ENCODE results near the gene POPDC2.

The POPDC2 gene

DNA sequence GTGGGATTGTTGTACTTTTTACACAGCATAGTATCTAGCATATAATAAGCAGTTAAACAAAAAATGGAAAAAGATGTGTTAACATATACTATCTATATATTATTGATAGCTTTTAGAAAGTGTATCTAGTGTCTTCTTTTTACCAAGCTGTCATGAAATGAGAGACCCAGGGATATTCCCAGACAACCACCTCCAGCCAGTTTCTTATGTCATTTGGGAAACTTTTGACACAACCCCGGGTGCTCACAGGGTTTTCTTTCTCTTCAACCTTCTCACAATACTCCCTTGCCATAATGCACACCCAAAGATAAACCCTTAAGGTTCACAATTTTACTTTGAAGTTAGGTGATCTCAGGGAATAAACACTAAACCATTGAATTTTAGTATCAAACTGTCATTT is 67.5 kb downstream of the POPDC2 start:
- no peak for DNase-seq (ENCODE audit: low spot score)
- TF ChIP-seq, protein P1, sequence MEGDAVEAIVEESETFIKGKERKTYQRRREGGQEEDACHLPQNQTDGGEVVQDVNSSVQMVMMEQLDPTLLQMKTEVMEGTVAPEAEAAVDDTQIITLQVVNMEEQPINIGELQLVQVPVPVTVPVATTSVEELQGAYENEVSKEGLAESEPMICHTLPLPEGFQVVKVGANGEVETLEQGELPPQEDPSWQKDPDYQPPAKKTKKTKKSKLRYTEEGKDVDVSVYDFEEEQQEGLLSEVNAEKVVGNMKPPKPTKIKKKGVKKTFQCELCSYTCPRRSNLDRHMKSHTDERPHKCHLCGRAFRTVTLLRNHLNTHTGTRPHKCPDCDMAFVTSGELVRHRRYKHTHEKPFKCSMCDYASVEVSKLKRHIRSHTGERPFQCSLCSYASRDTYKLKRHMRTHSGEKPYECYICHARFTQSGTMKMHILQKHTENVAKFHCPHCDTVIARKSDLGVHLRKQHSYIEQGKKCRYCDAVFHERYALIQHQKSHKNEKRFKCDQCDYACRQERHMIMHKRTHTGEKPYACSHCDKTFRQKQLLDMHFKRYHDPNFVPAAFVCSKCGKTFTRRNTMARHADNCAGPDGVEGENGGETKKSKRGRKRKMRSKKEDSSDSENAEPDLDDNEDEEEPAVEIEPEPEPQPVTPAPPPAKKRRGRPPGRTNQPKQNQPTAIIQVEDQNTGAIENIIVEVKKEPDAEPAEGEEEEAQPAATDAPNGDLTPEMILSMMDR (IDR thresholded peaks at IDR 0.05; ENCODE audit: borderline replicate concordance, control extremely low read depth, extremely low read depth, insufficient read depth, missing control alignments), result no peak
- in situ Hi-C loops (cut with MboI; ENCODE audit: low sequenced_read_pairs, unreplicated experiment), result loop anchor here (25.0 kb wide), 1 partner anchor 494 kb away; the partner anchor contains the start of gene GSK3B
